Activated CD4-positive, CD25-positive, alpha-beta regulatory T cell treated with anti-CD3 and anti-CD28 coated beads, Interleukin-2, amount 50 U/mL, for 24 hours (primary cell): Measurements from ENCODE around the gene GPRC5C.

Experiments used
- ATAC-seq, 2 donors: fragments of 150-1000 bp; cut with Tn5 transposase; one replicate each; pipeline ENCODE4 v1.10.0; 2021; ENCODE audit warnings: mild to moderate bottlenecking in 1 of 2, moderate library complexity in 1 of 2

Gene GPRC5C

DNA sequence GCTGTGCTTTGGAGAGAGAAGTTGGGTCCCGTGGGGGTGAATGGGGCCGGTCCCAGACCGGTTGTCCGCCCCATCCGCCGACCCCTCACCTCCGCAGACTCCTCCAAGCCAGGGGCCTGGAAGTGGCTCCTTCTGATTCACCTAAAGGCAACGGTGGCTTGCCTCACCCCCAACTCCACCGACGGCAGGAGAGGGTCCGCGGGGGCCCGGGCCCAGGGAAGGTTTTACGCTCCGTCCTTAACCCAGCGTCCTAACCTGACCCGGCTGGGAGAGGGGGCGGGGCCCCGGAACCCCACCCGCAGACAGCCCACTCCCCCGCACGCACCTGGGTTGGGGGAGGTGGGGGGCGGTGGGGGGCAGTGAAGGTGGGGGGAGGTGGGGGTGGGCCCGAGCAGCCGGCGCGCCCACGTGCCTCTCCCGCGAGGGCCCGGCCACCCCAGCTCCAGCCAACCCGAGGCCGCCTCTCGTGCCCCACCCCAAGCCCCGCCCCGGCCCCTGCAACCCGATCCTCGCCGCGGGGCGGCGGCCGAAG, 21.8 kb downstream of the GPRC5C start:
- ATAC-seq = peak; percentile 83 to 86

DNA sequence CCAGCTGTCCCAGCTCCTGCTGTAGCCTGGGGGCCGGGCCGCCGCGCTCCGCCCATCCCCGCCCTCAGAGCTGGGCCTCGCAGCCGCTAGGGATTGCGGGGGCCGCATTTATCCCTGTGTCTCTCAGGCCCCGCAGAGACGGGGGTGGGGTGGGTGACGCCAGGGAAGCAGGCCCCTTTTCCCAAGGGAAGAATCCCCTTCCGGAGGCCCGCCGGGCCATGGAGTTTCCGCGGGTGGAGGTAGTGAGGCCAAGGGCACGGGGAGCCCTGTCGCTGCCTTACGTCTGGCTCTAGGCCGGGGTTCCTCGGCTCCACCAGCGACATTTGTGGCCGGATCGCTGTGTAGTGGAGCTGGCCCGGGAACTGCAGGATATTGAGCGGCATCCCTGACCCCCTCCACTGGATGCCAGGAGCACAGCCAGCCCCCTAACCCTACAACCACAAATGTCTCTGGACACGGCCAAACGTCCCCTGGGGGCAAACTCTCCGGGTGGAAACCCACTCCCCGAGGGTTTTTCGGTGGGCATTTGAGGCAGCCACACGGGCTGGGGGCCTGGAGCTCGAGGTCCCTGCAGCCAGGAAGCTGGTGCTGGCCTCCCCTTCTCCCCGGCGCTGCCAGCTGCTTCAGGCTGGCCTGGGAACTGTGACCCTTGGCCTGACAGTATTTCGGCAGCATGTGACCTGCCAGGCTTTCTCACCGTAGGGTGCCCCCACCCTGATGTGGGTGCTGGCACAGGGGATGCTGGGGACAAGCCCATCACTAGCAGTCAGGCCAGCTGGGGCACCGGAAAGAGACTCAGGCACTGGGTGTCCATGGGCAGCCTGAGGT, 22.5 kb downstream of the GPRC5C start:
- no peak for ATAC-seq

DNA sequence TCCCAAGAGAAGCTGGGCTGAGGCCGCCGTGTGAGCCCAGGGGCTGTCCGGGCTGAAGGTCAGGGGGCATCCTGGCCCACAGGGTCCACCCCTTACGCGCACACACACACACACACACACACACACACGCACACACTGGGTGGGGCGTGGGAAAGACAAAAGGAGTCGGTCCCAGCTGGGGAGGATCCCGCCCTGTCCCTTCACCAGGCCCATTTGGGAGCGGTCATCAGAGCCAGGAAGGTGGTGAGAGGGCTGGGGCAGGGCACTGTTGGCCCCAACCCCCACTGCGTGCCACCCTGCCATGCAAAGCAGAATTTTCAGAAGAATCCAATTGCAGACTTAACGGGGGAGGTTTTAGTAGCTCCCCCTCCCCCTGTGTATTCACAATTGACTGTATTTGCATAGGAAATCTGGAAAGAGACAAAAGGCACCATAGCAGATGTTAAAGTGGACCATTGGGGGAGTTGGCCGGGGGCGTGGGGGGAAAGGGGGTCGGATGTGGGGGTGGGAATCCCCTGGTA, 23.2 kb downstream of the GPRC5C start:
- ATAC-seq = no peak

DNA sequence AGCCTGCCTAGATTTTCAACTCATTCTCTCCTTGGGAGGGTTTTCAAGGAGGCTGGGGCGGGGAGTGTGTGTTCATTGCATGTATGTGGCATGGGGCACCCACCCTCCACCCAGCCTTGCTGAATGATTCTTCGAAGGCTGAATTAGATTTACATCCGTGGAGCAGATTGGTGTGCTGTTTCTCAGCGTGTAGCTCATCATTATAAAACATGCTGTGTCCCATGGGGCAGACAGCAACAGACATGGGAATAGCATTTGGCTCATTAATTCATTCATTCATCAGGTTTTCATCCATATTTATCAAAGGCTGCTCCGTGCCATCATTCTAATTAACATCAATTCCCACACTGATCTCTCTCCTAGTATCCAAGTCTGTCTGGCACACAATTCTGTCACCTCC, 23.9 kb downstream of the GPRC5C start:
- no peak for ATAC-seq

DNA sequence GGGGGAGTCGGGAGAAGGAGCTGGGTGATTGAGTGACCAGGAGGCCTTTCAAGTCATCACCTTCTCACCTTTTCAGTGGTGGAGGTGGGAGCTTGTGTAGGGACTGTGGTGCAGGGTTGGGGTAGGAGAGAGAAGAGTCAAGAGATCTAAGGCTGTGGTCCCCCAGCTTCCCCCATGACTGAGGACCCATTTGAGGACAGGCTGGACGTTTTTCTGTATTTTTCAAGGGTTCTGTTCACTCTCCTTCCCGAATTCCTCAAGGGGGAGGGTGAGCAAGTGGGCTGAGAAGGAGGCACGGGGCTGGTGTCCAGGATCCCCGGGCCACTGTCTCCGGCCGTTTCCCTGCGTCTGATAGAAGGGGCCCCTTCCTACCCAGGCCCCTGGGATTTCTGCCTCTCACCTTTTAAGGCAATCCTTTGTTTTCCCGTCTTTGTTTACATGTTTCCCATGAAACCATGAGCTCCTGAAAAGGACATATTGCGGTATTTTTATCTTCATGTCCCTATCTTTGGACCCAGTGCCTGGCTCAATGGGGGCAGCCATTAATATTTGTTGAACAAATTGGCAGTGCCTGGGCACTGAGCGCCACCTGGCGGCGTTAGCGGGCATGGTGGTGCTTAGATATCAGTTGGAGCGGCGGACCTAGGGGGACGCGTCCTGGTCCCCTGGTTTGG, 25.4 kb downstream of the GPRC5C start:
- peak in 1 of 2 donors; percentile 45 for ATAC-seq

DNA sequence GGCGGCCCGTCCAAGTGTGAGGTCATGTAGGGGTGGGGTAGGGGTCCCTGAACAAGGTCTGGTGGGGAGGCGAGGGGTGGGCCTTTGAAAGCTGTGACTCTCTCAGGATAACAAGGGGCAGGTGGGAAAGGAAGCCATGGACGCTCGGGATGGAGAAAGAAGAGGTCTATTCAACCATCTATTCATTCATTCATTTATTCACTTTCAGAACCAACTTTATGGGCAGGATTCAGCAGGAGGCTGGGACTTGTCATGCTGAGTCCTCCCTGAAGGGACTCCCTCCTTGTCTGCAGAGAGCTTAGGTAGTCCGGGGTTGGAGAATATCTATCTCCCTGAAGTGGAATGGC, 25.9 kb downstream of the GPRC5C start:
- ATAC-seq = no peak

DNA sequence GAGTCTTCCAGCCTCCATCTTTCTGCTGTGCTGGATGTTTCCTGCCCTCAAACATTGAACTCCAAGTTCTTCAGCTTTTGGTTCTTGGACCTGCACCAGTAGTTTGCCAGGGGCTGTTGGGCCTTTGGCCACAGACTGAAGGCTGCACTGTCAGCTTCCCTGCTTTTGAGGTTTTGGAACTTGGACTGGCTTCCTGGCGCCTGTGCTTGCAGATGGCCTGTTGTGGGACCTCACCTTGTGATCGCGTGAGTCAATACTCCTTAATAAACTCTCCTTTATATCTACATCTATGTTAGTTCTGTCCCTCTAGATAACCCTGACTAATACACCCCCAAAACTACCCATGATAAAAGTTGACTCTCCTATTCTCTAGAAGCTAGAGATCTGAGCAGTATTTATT, 26.9 kb downstream of the GPRC5C start:
- ATAC-seq = no peak

DNA sequence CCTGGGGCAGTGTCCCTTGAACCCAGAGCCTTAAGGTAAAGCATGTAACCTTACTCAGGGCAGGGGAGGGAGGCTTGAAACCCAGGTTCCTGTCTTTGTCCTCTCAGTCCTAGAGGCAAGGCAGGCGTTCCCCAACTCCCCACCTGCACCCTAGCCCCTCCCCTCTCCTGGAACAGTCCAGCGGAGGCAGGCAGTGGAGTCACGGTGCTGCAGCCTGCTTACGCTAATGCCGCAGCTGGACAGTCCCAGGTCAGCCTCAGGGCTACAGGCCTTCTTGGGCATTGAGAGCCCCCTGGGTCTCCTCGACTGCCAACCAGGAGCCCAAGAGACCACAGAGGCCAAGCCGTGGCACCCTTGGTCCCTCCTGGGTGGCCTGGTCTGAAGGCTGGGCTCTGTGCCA, 27.7 kb downstream of the GPRC5C start:
- no peak for ATAC-seq

DNA sequence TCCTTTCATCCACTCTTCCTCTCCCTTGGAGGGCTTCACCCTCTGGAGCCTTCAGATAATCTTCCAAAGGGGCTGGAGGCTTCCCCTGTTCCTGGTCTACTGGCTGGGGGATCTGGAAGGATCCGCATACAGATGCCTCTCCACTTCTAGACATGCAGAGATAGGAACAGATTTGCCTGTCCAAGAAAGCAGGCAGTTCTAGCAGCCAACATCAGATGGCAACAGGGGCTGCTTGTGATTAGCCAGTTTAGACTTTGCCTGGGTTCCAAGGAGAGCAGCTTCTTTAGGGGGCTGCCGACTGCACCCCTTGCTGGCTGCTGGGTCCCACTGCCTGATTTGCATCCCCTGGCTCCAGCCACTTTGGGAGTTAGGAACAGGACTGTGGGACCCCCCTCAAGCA, 28.4 kb downstream of the GPRC5C start:
- no peak for ATAC-seq

DNA sequence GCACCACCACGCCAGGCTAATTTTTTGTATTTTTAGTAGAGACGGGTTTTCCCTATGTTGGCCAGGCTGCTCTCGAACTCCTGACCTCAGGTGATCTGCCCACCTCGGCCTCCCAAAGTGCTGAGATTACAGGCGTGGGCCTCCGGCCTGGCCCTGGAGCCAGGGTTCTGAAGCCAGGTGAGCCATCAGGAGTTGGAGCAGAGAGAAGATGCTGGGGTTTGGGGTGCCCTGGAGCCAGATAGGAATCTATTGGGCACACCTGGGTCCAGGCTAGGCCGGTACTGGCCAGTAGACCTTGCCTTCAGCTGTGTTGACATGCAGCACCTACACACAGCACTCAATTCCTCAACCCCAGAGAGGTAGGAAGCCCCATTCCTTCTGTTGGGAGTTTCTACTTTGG, 29.1 kb downstream of the GPRC5C start:
- ATAC-seq = no peak

DNA sequence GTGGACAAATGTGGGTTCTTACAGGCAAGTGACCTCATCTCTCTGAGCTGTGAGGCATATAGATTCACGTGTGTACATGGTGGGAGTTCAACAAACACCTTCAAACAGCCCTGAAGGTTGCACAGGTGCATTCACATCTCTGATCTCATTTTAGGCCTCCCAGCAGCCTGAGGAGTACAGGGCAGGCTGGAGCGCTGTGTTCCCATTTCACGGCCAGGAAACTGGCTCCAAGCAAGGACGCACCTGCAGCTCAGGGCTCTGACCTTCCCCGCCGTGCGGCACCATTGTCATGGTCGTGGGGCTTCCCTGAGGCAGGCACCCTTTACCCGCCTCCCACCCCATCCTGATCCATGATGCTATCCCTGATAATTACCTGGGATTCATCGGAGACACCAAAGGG, 29.7 kb downstream of the GPRC5C start:
- ATAC-seq = no peak

DNA sequence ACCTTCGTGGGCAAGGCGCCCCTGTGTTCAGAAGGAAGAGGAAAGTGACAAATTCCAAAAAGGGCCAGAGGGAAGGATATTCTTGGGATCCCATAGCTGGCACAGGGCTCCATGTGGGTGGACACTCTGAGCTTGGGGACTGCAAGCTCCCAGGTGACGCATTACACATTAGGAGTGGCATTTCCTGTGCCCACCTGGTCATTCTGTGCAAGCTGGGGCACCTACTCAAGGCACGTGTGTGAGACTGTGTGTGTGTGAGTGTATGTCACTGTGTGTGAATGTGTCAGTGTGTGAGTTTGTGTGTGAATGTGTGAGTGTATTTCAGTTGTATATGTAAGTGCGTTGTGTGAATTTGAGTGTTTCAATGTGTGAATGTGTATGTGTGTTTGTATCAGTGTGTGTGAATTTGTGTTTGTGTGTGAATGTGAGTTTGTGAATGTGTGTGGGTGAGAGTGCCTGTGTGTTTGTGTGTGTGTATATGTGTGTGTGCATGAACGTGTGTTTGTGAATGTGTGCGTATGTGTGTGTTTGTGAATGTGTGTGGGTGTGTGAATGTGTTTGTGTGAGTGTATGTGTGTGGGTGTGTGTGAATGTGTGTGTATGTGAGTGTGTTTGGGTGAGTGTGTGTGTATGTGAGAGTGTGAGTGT, 33.0 kb downstream of the GPRC5C start:
- no peak for ATAC-seq

DNA sequence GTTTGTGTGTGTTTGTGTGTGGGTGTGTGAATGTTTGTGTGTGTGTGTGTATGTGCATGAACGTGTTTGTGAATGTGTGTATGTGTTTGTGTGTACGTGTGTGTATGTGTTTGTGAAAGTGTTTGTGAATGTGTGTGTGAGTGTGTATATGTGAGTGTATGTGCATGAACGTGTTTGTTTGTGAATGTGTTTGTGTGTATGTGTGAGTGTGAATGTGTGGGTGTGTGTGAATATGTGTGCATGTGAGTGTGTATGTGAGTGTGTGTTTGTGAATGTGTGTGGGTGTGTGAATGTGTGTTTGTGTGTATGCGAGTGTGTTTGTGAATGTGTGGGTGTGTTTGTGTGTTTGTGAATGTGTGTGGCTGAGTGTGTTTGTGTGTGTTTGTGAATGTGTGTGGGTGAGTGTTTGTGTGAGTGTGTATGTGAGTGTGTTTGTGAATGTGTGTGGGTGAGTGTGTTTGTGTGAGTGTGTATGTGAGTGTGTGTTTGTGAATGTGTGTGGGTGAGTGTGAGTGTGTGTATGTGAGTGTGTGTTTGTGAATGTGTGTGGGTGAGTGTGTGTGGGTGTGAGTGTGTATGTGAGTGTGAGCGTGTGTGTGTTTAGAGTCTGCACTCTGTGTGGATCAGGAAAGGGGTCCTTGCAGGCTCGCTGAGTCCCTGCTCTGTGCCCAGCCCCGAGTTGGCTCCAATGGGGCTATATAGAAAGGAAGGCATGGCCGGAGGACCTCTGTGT, 33.7 kb downstream of the GPRC5C start:
- no peak for ATAC-seq

DNA sequence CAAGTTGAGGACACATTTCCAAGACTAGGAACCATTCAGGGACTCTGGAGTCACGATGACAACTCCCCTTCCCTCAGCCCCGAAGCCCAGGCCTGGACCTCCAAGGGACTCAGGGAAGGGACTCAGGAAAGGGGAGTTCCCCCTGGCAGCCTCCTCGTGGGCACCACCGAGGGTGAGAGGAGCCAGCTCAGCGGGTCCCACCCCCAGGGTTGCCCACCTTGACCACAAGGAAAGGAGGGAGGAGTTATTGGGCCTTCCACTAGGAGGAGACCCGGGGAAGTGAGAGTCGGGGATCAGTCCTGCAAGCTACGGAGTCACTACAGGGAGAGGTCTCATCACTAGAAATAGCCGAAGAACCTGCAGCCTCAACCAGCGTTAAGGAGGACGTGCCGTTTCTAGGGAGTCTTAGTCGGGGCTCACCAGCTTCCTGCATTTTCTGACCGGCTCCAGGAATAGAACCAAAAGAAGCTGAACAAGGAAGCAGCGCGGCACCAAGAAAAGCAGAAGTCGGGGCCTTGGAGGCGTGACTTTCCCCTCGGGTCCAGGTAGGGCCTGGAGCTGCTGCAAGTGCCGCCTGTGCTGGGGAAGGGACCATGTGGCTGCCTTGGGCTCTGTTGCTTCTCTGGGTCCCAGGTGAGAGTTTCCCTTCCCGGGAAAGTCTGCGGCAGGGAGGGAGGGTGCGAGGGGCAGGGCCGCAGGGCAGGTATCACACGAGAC, 34.4 kb downstream of the GPRC5C start, which contains the start of gene CD300A:
Gene CD300A (plus strand): TSS at position 524 of the 717 bp plus-strand sequence. CDS start 70 bp downstream, at position 594.
- ATAC-seq = no peak

DNA sequence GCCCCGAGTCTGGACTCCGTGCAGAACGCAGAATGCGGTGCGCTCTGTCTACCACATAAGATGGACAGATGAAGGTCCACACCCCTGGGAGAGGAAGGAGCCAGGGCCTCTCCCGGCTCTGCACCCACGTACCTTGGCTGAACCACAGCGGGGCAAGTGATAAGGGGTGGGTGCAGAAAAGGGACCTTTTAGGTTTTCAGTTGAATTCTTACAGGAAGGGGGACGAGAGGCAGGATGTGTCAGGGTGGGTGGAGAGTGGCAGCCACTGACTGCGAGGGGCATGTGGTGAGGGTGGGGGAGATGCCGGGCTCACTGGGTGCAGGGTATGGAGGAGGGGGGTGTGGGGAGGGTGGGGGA, 34.9 kb downstream of the GPRC5C start:
- ATAC-seq = peak in 1 of 2 donors; percentile 17

DNA sequence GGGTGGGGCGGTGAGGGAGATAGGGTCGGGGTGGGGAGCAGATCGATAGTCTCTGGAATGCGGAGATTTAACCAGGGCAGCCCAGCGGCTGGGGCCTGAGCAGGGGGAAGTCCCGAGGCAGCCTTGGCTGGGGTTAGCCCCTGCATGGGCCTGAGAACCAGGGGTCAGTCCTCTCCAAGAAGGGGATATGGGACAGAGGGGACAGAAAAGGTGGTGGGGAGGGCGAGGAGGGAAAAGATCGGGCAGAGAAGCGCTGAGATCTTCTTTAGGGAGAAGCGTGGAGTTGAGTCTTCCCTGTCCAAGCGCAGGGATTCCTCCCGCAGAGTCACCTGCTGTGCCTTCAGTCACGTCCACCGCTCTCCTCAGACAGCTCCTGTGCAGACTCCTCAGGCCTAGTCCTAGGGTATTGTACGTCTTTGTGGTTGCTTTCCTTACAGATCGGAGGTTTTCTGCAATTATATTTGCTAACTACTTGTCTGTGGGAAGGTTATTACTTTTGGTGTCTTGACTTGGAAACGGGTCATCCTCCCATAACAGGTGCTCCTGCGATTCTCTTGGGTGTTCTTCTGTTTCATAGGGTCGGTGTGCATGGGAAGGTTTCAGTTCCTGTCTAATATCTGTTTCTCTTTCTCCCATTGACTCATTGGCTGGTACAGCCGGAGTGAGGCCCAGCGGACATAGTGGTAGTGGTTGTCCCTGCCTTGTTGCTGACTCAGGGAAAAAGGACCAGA, 35.5 kb downstream of the GPRC5C start:
- ATAC-seq = peak; percentile 31 to 45

DNA sequence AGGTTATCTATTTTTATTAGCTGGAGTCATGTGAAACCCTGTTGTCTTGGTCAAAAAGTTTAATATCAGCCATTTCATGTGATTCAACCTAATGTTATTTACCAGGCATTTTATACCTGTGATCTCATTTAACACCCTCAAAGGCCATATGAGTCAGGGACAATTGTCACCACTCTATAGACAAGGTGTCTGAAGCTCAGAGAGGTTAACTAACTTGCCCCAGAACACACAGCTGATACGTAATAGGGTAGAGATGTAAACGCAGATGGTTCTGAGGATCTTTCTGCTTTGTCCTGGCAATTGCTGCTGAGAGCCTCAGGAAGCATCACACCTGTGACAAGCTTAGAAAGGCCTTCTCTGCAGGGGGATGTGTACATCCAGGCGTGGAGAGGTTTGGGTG, 39.5 kb downstream of the GPRC5C start:
- ATAC-seq = no peak

DNA sequence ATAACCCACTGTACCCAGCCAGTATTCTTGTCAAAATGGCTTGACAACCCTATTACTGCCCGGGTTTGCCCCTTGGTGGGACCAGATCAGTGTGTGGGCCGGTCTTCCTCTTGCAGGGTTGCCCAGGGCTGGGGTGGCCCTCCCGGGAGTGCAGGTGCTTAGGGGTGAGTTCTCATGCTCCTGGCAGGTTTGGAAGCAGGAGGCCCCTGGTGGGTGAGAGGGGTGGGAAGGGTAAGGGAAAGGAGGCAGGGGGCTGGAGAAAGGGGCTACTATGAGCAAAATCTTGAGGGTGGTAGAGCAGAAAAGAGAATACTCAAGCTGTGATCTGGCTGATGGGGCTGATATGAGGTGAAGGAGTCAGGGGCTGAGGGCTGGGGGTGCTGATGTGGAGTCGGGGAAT, 41.0 kb downstream of the GPRC5C start:
- no peak for ATAC-seq

DNA sequence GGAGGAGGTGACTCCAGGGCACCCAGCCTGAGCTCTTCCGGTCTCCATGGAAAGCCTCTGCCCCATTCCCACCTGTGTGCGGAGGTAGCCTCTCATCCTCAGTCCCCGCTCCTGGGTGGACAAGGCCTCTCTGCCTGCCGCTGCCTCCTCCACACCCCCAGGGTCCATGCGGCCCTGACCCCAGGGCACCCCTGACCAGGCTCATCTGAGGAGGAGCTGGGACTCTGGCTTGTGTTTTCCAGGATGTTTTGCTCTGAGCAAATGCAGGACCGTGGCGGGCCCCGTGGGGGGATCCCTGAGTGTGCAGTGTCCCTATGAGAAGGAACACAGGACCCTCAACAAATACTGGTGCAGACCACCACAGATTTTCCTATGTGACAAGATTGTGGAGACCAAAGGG, 41.4 kb downstream of the GPRC5C start:
- no peak for ATAC-seq

DNA sequence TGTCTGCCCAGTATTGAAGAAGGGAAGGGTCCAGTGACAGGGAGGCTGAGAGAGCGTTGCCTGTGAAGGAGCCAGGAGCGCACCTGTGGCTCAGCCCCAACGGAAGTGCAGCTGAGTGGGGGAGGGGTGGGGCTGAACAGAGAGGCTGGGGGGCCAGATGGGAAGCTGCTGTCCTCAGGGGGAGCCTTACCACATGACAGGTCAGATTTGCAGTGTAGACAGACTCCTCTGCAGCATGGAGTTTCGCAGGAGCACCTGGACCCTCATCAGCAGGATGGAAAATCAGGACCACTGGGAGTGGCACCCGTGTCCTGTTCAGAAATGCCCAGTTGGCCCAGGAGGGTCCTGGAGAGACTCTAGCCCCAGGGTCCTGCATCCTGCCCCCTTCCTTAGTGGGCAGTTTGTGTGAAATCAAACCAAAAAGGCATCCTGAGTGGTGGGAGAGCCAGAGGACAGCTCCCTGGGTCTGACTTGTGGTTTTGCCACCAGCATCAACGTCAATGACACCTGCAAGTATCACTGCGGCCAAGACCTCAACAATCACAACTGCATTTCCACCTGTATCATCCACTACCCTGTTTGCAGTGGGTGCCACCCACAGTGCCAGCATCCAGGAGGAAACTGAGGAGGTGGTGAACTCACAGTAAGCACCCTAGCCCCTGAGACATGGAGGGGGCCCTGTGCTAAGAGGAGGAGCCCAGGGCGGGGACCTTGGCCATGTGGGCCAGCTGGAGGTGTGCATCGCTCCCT, 42.3 kb downstream of the GPRC5C start:
- no peak for ATAC-seq

DNA sequence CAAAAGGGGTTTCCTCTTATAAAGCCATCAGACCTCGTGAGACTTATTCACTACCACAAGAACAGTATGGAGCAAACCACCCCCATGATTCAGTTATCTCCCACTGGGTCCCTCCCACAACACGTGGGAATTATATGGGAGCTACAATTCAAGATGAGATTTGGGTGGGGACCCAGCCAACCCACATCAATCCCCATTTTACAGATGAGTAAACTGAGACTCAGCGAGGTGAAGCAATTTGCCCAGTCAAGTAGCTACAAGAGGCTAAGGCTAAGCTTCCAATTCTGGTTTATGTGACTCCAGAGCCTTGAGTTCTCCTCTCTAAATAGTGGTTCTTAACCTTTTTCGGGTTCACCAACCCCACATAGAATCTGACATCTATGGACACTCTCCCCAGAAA, 43.3 kb downstream of the GPRC5C start:
- ATAC-seq = no peak
